Measurements from ENCODE around the gene RAF1. TPM values are rescaled to one million over a fixed set of nuclear protein-coding genes. Genes with fewer than 3 reads are reported as not detected.

RAF1 gene
- polyA plus RNA-seq, 4 donors = 47.9 to 84.3 (median 70.5) TPM

GRCh38 chr3:12659316-12660015 is 4.5 kb downstream of the RAF1 start:
- Histone ChIP-seq H3K4me1 (ENCODE audit: control insufficient read depth in 3 of 3, insufficient read depth in 2 of 3, low read depth in 1 of 3, low read length in 2 of 3) (peaks cover 1 to 14% (median 10%) of the 10 kb centered on the region in 3 donors), H3K27me3 (ENCODE audit: control insufficient read depth in 3 of 3, insufficient read depth in 3 of 3, low read length in 3 of 3) (no peaks in the 10 kb centered on the region), H3K27ac (ENCODE audit: low read depth in 1 of 3, low read length in 2 of 3) (no peak overlapping the region), H3K4me3 (ENCODE audit: low read depth in 1 of 3, low read length in 3 of 3) (no peak overlapping the region), H3K9me3 (ENCODE audit: control insufficient read depth in 2 of 2, insufficient read depth in 1 of 2, low read depth in 1 of 2, low read length in 1 of 2) (no peaks in the 10 kb centered on the region), H3K36me3 (ENCODE audit: control insufficient read depth in 3 of 3, insufficient read depth in 2 of 3, low read depth in 1 of 3, low read length in 3 of 3) (no peaks in the 10 kb centered on the region)
- 81 to 98% (median 88%) methylated on average over 3 of the region's 3 CpGs for WGBS, 3 donors
- FAIRE-seq = no peak
- no peak for DNase-seq

DNA sequence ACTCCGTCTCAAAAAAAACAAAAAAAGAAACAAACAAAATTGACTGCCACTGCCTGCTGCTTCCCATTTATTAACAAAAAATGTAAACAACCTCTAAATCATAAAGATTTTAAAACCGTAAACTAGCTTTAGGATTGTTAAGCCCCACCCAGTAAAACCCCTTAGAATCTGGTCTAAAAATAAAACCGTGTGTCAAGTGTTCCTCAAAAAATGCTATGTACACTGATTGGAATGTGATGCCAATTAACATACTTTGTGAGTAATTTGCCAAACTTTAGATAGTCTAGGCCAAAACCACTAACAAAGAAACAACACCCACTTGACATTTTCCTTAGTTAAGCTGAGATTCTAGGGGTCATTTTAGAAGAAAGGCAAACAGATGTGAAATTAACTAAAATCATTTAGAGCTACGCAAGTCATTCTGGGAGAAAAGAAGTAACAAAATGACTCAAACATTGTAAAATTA is 5.3 kb downstream of the RAF1 start:
- 44 to 59% (median 51%) methylated on average over 4 of the region's 4 CpGs for WGBS, 3 donors
- Histone ChIP-seq H3K36me3 (ENCODE audit: control insufficient read depth in 3 of 3, insufficient read depth in 2 of 3, low read depth in 1 of 3, low read length in 3 of 3) (no peaks in the 10 kb centered on the region), H3K27me3 (ENCODE audit: control insufficient read depth in 3 of 3, insufficient read depth in 3 of 3, low read length in 3 of 3) (no peaks in the 10 kb centered on the region), H3K4me3 (ENCODE audit: low read depth in 1 of 3, low read length in 3 of 3) (no peak overlapping the region), H3K4me1 (ENCODE audit: control insufficient read depth in 3 of 3, insufficient read depth in 2 of 3, low read depth in 1 of 3, low read length in 2 of 3) (peaks cover 1 to 14% (median 10%) of the 10 kb centered on the region in 3 donors), H3K27ac (ENCODE audit: low read depth in 1 of 3, low read length in 2 of 3) (peak overlapping the region in 1 of 3 donors; percentile 39), H3K9me3 (ENCODE audit: control insufficient read depth in 2 of 2, insufficient read depth in 1 of 2, low read depth in 1 of 2, low read length in 1 of 2) (no peaks in the 10 kb centered on the region)
- DNase-seq = no peak
- no peak for FAIRE-seq

DNA sequence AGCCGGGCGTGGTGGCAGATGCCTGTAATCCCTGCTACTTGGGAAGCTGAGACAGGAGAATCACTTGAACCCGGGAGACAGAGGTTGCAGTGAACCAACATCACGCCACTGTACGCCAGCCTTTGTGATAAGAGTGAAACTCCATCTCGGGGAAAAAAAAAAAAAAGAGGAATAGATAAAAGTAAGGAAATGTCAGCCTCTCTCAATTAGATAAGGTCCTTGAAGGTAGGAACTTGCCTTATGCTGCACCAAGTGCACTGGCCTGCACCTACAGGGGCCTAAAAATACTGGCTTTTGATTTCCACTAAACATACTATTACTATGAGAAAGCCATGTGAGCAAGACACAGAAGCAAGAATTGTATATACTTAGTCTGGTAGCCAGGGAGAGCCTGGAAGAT is 7.1 kb downstream of the RAF1 start:
- no peaks in the 10 kb centered on the region for H3K27me3 ChIP-seq (ENCODE audit: control insufficient read depth in 3 of 3, insufficient read depth in 3 of 3, low read length in 3 of 3)
- H3K27ac ChIP-seq (ENCODE audit: low read depth in 1 of 3, low read length in 2 of 3) = no peak overlapping the region
- no peaks in the 10 kb centered on the region for H3K36me3 ChIP-seq (ENCODE audit: control insufficient read depth in 3 of 3, insufficient read depth in 2 of 3, low read depth in 1 of 3, low read length in 3 of 3)
- WGBS, 3 donors = 71 to 76% (median 76%) methylated on average over 6 of the region's 6 CpGs
- H3K4me1 ChIP-seq (ENCODE audit: control insufficient read depth in 3 of 3, insufficient read depth in 2 of 3, low read depth in 1 of 3, low read length in 2 of 3) = peaks cover 1 to 14% (median 5%) of the 10 kb centered on the region in 3 donors
- no peak for FAIRE-seq
- no peak for DNase-seq
- H3K9me3 ChIP-seq (ENCODE audit: control insufficient read depth in 2 of 2, insufficient read depth in 1 of 2, low read depth in 1 of 2, low read length in 1 of 2) = no peaks in the 10 kb centered on the region
- no peak overlapping the region for H3K4me3 ChIP-seq (ENCODE audit: low read depth in 1 of 3, low read length in 3 of 3)

GRCh38 chr3:12656193-12656592 is 7.7 kb downstream of the RAF1 start:
- Histone ChIP-seq H3K27ac (ENCODE audit: low read depth in 1 of 3, low read length in 2 of 3) (no peak overlapping the region), H3K36me3 (ENCODE audit: control insufficient read depth in 3 of 3, insufficient read depth in 2 of 3, low read depth in 1 of 3, low read length in 3 of 3) (peaks cover 0 to 4% (median 0%) of the 10 kb centered on the region in 3 donors)
- FAIRE-seq = no peak

GRCh38 chr3:12655701-12656100 is 8.2 kb downstream of the RAF1 start:
- H3K4me3 ChIP-seq (ENCODE audit: low read depth in 1 of 3, low read length in 3 of 3) = no peak overlapping the region
- H3K27me3 ChIP-seq (ENCODE audit: control insufficient read depth in 3 of 3, insufficient read depth in 3 of 3, low read length in 3 of 3) = no peaks in the 10 kb centered on the region
- 70 to 74% (median 72%) methylated on average over 4 of the region's 4 CpGs for WGBS, 3 donors
- H3K27ac ChIP-seq (ENCODE audit: low read depth in 1 of 3, low read length in 2 of 3) = no peak overlapping the region
- H3K4me1 ChIP-seq (ENCODE audit: control insufficient read depth in 3 of 3, insufficient read depth in 2 of 3, low read depth in 1 of 3, low read length in 2 of 3) = peaks cover 0 to 12% (median 0%) of the 10 kb centered on the region in 3 donors
- DNase-seq = no peak
- FAIRE-seq = no peak
- H3K9me3 ChIP-seq (ENCODE audit: control insufficient read depth in 2 of 2, insufficient read depth in 1 of 2, low read depth in 1 of 2, low read length in 1 of 2) = no peaks in the 10 kb centered on the region
- H3K36me3 ChIP-seq (ENCODE audit: control insufficient read depth in 3 of 3, insufficient read depth in 2 of 3, low read depth in 1 of 3, low read length in 3 of 3) = peaks cover 0 to 4% (median 0%) of the 10 kb centered on the region in 3 donors

More at GRCh38 chr3:12656193-12656592, 7.7 kb downstream of the RAF1 start:
- no peak for DNase-seq
- Histone ChIP-seq H3K27me3 (ENCODE audit: control insufficient read depth in 3 of 3, insufficient read depth in 3 of 3, low read length in 3 of 3) (no peaks in the 10 kb centered on the region), H3K4me3 (ENCODE audit: low read depth in 1 of 3, low read length in 3 of 3) (no peak overlapping the region), H3K4me1 (ENCODE audit: control insufficient read depth in 3 of 3, insufficient read depth in 2 of 3, low read depth in 1 of 3, low read length in 2 of 3) (peaks cover 0 to 14% (median 0%) of the 10 kb centered on the region in 3 donors), H3K9me3 (ENCODE audit: control insufficient read depth in 2 of 2, insufficient read depth in 1 of 2, low read depth in 1 of 2, low read length in 1 of 2) (no peaks in the 10 kb centered on the region)

DNA sequence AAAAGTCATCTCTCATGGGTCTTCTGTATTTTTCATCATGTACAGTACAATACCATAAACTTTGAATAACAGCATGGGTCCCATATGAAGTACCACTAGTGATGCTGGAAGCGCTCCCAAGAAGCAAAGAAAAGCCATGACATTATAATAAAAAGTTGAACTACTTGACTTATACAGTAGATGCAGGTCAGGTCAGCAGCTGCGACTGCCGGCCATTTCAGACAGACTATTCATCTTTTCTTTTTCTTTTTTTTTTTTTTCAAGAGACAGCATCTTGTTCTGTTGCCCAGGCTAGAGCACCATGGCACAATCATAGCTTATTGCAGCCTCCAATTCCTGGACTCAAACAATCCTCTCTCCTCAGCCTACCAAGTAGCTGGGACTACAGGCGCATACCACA is 10.2 kb downstream of the RAF1 start:
- Histone ChIP-seq H3K4me1 (ENCODE audit: control insufficient read depth in 3 of 3, insufficient read depth in 2 of 3, low read depth in 1 of 3, low read length in 2 of 3) (peaks cover 0 to 6% (median 0%) of the 10 kb centered on the region in 3 donors), H3K27me3 (ENCODE audit: control insufficient read depth in 3 of 3, insufficient read depth in 3 of 3, low read length in 3 of 3) (no peaks in the 10 kb centered on the region), H3K27ac (ENCODE audit: low read depth in 1 of 3, low read length in 2 of 3) (no peak overlapping the region), H3K9me3 (ENCODE audit: control insufficient read depth in 2 of 2, insufficient read depth in 1 of 2, low read depth in 1 of 2, low read length in 1 of 2) (no peaks in the 10 kb centered on the region), H3K4me3 (ENCODE audit: low read depth in 1 of 3, low read length in 3 of 3) (no peak overlapping the region), H3K36me3 (ENCODE audit: control insufficient read depth in 3 of 3, insufficient read depth in 2 of 3, low read depth in 1 of 3, low read length in 3 of 3) (peaks cover 0 to 4% (median 0%) of the 10 kb centered on the region in 3 donors)
- FAIRE-seq = no peak
- no peak for DNase-seq
- 74 to 87% (median 75%) methylated on average over 4 of the region's 4 CpGs for WGBS, 3 donors

DNA sequence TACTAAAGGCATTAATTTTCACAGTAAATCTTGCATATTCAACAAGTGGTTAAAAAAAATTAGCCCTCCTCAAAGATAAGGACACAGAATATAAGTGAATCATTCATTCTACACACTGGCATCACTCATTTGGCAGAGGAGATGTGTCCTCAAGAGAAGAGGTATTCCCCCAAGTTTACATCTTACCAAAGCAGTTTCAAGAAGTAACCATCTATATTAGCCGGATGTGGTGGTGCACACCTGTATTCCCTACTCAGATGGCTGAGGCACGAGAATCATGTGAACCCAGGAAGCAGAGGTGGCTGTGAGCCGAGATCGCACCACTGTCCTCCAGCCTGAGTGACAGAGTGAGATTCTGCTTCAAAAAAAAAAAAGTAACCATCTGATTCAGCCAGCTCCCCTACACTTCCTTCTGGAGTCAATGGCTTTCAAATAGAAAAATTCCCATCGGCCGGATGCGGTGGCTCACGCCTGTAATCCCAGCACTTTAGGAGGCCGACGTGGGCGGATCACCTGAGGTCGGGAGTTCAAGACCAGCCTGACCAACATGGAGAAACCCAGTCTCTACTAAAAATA is 15.4 kb downstream of the RAF1 start:
- WGBS, 3 donors = 88 to 92% (median 88%) methylated on average over 12 of the region's 12 CpGs

GRCh38 chr3:12644331-12644937 is 19.5 kb downstream of the RAF1 start:
- DNase-seq (no peak), FAIRE-seq (no peak)
- no peaks in the 10 kb centered on the region for H3K9me3 ChIP-seq (ENCODE audit: control insufficient read depth in 2 of 2, insufficient read depth in 1 of 2, low read depth in 1 of 2, low read length in 1 of 2)
- no peak overlapping the region for H3K27ac ChIP-seq (ENCODE audit: low read depth in 1 of 3, low read length in 2 of 3)
- no peaks in the 10 kb centered on the region for H3K27me3 ChIP-seq (ENCODE audit: control insufficient read depth in 3 of 3, insufficient read depth in 3 of 3, low read length in 3 of 3)
- H3K4me3 ChIP-seq (ENCODE audit: low read depth in 1 of 3, low read length in 3 of 3) = no peak overlapping the region
- WGBS, 3 donors = 58 to 74% (median 70%) methylated on average over 6 of the region's 6 CpGs
- H3K4me1 ChIP-seq (ENCODE audit: control insufficient read depth in 3 of 3, insufficient read depth in 2 of 3, low read depth in 1 of 3, low read length in 2 of 3) = peaks cover 0 to 4% (median 0%) of the 10 kb centered on the region in 3 donors
- H3K36me3 ChIP-seq (ENCODE audit: control insufficient read depth in 3 of 3, insufficient read depth in 2 of 3, low read depth in 1 of 3, low read length in 3 of 3) = peaks cover 0 to 9% (median 0%) of the 10 kb centered on the region in 3 donors

More for the DNA sequence above, 15.4 kb downstream of the RAF1 start:
- Histone ChIP-seq H3K27ac (ENCODE audit: low read depth in 1 of 3, low read length in 2 of 3) (no peak overlapping the region), H3K9me3 (ENCODE audit: control insufficient read depth in 2 of 2, insufficient read depth in 1 of 2, low read depth in 1 of 2, low read length in 1 of 2) (no peaks in the 10 kb centered on the region), H3K27me3 (ENCODE audit: control insufficient read depth in 3 of 3, insufficient read depth in 3 of 3, low read length in 3 of 3) (no peaks in the 10 kb centered on the region), H3K4me1 (ENCODE audit: control insufficient read depth in 3 of 3, insufficient read depth in 2 of 3, low read depth in 1 of 3, low read length in 2 of 3) (no peaks in the 10 kb centered on the region), H3K36me3 (ENCODE audit: control insufficient read depth in 3 of 3, insufficient read depth in 2 of 3, low read depth in 1 of 3, low read length in 3 of 3) (peaks cover 0 to 8% (median 0%) of the 10 kb centered on the region in 3 donors), H3K4me3 (ENCODE audit: low read depth in 1 of 3, low read length in 3 of 3) (no peak overlapping the region)
- no peak for FAIRE-seq
- DNase-seq = no peak
